Stimulated activated CD4-positive, alpha-beta T cell treated with anti-CD3 and anti-CD28 coated beads, TNF-alpha, amount 100 ng/mL, for 1 hour (primary cell): ENCODE data around the gene SNX3.

Experiments used
- DNase-seq, 3 donors: peaks; one replicate each; pipeline ENCODE4 v3.0.0-alpha.2; 2020; ENCODE audit warnings: low read depth in 3 of 3, low spot score in 1 of 3

The SNX3 gene

GRCh38 chr6:108171291-108171917, 89.4 kb downstream of the SNX3 start:
- no peak for DNase-seq

- no peak for DNase-seq
Observed at GRCh38 chr6:108170332-108171290, 90.2 kb downstream of the SNX3 start.

GRCh38 chr6:108169464-108170331, 91.1 kb downstream of the SNX3 start:
- DNase-seq, result no peak

GRCh38 chr6:108168501-108169463, 92.1 kb downstream of the SNX3 start:
- no peak for DNase-seq

GRCh38 chr6:108168090-108168463, 92.8 kb downstream of the SNX3 start:
- no peak for DNase-seq

- DNase-seq, result no peak
Observed at GRCh38 chr6:108167449-108168089, 93.3 kb downstream of the SNX3 start.

GRCh38 chr6:108166664-108167448, 94.0 kb downstream of the SNX3 start:
- no peak for DNase-seq

- no peak for DNase-seq
Observed at GRCh38 chr6:108165714-108166663, 94.9 kb downstream of the SNX3 start, which contains the start of gene NR2E1. Gene NR2E1 (plus strand): TSS chr6:108166022. CDS start chr6:108166766, 744 bp downstream.

GRCh38 chr6:108164815-108165706, 95.8 kb downstream of the SNX3 start:
- DNase-seq, result no peak

GRCh38 chr6:108164543-108164814, 96.4 kb downstream of the SNX3 start:
- no peak for DNase-seq

GRCh38 chr6:108163644-108164542, 96.9 kb downstream of the SNX3 start:
- no peak for DNase-seq

GRCh38 chr6:108163267-108163643, 97.6 kb downstream of the SNX3 start:
- no peak for DNase-seq

GRCh38 chr6:108161724-108162282, 99.0 kb downstream of the SNX3 start:
- no peak for DNase-seq
